ENCODE measurements around the gene HEATR1.
"Not testable (repeated sequence)": the region's sequence is repeated elsewhere in the genome, so short reads cannot be mapped to it uniquely, and the experiment has no call there.

The HEATR1 gene

DNA sequence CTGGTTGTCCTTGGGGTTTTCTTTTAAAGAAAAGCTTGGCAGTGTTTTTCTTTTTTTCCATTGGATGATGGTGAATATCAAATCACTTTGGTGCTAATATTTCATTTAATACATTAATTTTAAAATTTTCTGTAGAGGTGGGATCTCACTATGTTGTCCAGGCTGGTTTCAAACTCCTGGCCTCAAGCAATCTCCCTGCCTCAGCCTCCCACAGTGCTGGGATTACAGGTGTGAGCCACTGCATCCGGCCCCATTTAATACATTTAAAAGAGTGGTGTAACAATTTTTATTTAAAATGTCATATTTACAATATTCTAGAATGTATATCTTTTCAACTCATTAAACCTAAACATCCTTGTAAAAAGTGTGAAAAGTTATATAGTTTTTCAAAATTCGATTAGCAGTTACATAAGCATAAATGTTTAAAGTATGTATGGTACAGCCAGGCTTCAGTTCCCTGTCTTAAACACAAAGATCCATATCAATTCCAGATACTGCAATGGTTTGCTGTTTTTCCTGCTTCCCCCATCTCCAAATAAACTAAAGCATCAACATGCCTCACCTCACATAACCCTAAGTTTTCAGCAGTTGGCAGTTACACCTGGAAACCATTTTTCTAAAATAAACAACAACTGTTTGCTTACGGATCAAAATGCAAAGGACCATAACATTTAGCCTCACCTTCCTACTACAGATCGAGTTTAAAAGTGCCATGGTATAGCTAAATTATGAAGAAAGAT is 89.4 kb downstream of the HEATR1 start:
- no peak for DNase-seq (ENCODE audit: low read depth in 3 of 3, low spot score in 1 of 3)

DNA sequence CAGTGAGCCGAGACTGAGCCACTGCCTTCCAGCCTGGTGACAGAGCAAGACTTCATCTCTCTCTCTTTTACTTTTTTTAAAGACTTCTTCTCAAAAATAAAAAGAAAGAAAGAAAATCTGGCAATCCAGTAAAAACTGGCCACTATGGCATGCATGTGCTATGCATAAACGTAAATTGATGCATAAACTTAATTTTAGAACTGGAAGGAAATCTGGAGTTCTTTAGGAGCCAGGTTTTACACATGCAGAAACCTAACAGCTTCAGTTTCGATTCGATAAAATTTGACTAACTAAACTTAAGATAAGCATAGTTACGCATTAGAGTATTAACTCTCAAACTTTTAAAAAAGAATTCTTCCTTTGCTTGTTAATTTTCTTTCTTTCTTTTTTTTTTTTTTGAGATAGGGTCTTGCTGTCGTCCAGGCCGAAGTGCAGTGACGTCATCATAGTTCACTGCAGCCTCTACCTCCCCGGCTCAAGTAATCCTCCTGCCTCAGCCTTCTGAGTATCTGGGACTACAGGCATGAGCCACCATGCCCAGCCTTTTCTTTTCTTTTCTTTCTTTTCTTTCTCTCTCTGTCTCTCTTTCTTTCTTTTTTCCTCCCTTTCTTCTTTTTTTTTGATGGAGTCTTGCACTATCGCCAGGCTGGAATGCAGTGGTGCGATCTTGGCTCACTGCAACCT is 92.4 kb downstream of the HEATR1 start:
- no peak for DNase-seq (ENCODE audit: low read depth in 3 of 3, low spot score in 1 of 3)

- DNase-seq (ENCODE audit: low read depth in 3 of 3, low spot score in 1 of 3): no peak
Observed at GRCh38 chr1:236509647-236510401, 94.5 kb downstream of the HEATR1 start.

GRCh38 chr1:236509203-236509602 is 95.1 kb downstream of the HEATR1 start:
- no peak for DNase-seq (ENCODE audit: low read depth in 3 of 3, low spot score in 1 of 3)

DNA sequence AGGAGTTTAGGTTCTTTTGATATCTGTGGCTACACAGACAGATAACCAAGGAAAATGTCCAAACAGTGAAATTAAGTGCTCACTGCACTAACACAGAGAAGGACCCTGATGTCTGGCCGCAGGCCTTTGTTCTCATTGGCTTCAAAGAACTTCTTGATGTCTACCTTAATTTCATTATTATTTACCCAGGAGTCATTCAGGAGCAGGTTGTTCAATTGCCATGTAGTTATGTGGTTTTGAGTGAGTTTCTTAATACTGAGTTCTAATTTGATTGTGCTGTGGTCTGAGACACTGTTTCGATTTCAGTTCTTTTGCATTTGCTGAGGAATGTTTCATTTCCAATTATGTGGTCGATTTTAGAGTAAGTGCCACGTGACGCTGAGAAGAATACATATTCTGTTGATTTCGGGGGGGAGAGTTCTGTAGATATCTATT is 95.7 kb downstream of the HEATR1 start:
- DNase-seq (ENCODE audit: low read depth in 3 of 3, low spot score in 1 of 3): no peak

GRCh38 chr1:236507022-236507700 is 97.2 kb downstream of the HEATR1 start:
- DNase-seq (ENCODE audit: low read depth in 3 of 3, low spot score in 1 of 3): no peak

DNA sequence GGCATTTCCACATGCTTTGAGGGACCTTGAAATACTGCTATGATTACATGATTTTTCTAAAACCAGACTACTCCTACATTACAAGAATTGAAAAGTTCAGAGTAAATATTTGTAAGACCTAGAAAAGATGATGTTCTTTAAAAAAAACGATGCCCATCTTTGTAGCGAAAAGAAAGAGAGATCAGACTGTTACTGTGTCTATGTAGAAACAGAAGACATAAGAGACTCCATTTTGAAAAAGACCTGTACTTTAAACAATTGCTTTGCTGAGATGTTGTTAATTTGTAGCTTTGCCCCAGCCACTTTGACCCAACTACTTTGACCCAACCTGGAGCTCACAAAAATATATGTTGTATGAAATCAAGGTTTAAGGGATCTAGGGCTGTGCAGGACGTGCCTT is 100.0 kb downstream of the HEATR1 start:
- not testable (repeated sequence) for DNase-seq (ENCODE audit: low read depth in 3 of 3, low spot score in 1 of 3)

DNA sequence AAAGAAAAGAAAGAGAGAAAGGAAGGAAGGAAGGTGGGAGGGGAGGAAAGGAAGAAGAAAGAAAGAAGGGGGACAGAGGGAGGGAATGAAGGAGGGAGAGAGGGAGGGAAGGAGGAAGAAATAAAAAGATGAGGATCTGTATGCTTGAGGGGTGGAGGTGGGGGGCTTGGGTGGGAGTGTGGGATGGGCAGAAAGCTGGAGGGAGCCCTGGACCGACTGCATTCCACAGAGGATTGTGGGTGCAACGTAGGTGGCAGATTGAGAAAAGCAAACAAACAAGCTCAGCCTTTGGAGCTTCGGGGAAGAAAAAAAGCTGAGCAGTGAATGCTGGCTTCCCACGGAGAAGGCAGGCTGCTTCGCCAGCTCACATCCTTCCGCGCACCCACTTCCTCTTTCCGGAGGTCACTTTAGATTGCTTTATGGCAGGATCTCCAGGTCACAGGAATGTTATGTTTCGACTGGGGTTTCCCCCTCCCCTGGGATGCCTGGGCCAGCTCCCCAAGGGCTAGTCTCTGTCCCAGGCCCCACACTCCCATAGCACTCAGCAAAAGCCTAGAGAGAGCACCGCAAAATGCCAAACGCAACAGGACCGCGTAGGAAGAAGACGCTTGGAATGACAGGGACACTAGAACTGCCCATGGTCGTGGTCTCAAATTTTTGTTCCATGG is 101.2 kb downstream of the HEATR1 start:
- DNase-seq (ENCODE audit: low read depth in 3 of 3, low spot score in 1 of 3): no peak

DNA sequence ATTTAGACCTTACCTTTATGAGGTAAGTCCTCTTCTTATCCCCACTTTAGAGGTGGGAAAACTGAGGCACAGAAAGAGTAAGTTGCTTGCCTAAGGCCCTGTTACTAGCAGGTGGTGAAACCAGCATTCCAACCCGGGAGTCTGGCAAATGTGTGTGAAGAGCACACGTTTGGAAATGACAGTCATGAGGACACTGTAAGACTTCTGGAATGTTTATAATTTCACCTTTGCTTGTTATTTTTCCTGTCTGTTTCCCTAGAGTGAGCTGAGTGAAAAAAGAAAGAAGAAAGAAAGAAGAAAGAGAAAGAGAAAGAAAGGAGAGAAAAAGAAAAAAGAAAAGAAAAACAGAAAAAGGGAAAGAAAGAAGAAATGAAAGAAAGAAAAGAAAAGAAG is 101.7 kb downstream of the HEATR1 start:
- no peak for DNase-seq (ENCODE audit: low read depth in 3 of 3, low spot score in 1 of 3)

GRCh38 chr1:236501093-236501492 is 103.2 kb downstream of the HEATR1 start:
- no peak for DNase-seq (ENCODE audit: low read depth in 3 of 3, low spot score in 1 of 3)

Data from stimulated activated CD4-positive, alpha-beta T cell treated with anti-CD3 and anti-CD28 coated beads, TNF-alpha, amount 100 ng/mL, for 1 hour (primary cell).